Body of pancreas (tissue), 2 donors: Measurements from ENCODE around the gene SELENOS. TPM values are rescaled to one million over a fixed set of nuclear protein-coding genes. Genes with fewer than 3 reads are reported as not detected.

Experiments used
- total RNA-seq, 2 donors: library from RNA; depleted of rRNA; stranded (reverse); fragments of >200 nt; gene quantifications; one replicate each; pipeline ENCODE4 v1.1.0, GENCODE V29; 2016

Gene SELENOS
- total RNA-seq, 2 donors from 2014 or later: 37.2 to 45.1 TPM

Other genes starting within 250 kb of the SELENOS start
- 10 to 100 TPM in 1 of 2 donors, 1 to 10 TPM in 1; 7.8 to 12.2 TPM for gene CHSY1, start 25.4 kb downstream of the SELENOS start, total RNA-seq
- 10 to 100 TPM; 26.2 to 29.7 TPM for gene SNRPA1, start 17.8 kb upstream of the SELENOS start, total RNA-seq
- 10 to 100 TPM in 1 of 2 donors, 1 to 10 TPM in 1; 8.9 to 10.1 TPM for gene PCSK6, start 212.2 kb upstream of the SELENOS start, total RNA-seq